NCI-H2196 treated with DMSO at 0.1 percent for 48 hours (cell line): ENCODE measurements around the gene GPR42.
"Not testable (repeated sequence)": the region's sequence is repeated elsewhere in the genome, so short reads cannot be mapped to it uniquely, and the experiment has no call there.

Source experiments
- DNase-seq: peaks from one replicate; lab custom pipeline; 2025; ENCODE audit not compliant: unreplicated experiment; lab: John Stamatoyannopoulos, UW

The GPR42 gene

GRCh38 chr19:35362261-35363000, 8.4 kb upstream of the GPR42 start:
- DNase-seq = no peak

- DNase-seq = no peak
Observed at GRCh38 chr19:35363001-35363590, 7.8 kb upstream of the GPR42 start.

GRCh38 chr19:35363711-35364425, 7.0 kb upstream of the GPR42 start:
- no peak for DNase-seq

- DNase-seq = no peak
Observed at GRCh38 chr19:35365303-35365702, 5.6 kb upstream of the GPR42 start.

- no peak for DNase-seq
Observed at GRCh38 chr19:35368378-35368777, 2.5 kb upstream of the GPR42 start.

- no peak for DNase-seq
Observed at GRCh38 chr19:35369522-35369921, 1.3 kb upstream of the GPR42 start.

GRCh38 chr19:35373492-35373891, 2.6 kb downstream of the GPR42 start:
- DNase-seq = no peak

- not testable (repeated sequence) for DNase-seq
Observed at GRCh38 chr19:35374031-35374430, 3.2 kb downstream of the GPR42 start.

- DNase-seq = no peak
Observed at GRCh38 chr19:35375505-35376307, 4.8 kb downstream of the GPR42 start.

GRCh38 chr19:35377656-35378055, 6.8 kb downstream of the GPR42 start:
- no peak for DNase-seq

- no peak for DNase-seq
Observed at GRCh38 chr19:35378356-35378755, 7.5 kb downstream of the GPR42 start.

GRCh38 chr19:35379545-35379944, 8.7 kb downstream of the GPR42 start:
- not testable (repeated sequence) for DNase-seq

- no peak for DNase-seq
Observed at GRCh38 chr19:35379992-35380391, 9.1 kb downstream of the GPR42 start.

- DNase-seq = no peak
Observed at GRCh38 chr19:35380450-35381124, 9.7 kb downstream of the GPR42 start.

- DNase-seq = no peak
Observed at GRCh38 chr19:35381318-35381717, 10.4 kb downstream of the GPR42 start.

GRCh38 chr19:35381926-35382325, 11.1 kb downstream of the GPR42 start:
- no peak for DNase-seq

- DNase-seq = no peak
Observed at GRCh38 chr19:35383536-35383935, 12.7 kb downstream of the GPR42 start.

- no peak for DNase-seq
Observed at GRCh38 chr19:35388277-35389054, 17.6 kb downstream of the GPR42 start.

- no peak for DNase-seq
Observed at GRCh38 chr19:35389192-35389861, 18.5 kb downstream of the GPR42 start.
